Prostate gland (tissue), 2 donors: Measurements from ENCODE around the gene MARCKS. TPM values are rescaled to one million over a fixed set of nuclear protein-coding genes. Genes with fewer than 3 reads are reported as not detected.

ENCODE experiments used
- DNase-seq: peaks from one replicate; pipeline ENCODE4 v3.0.0-alpha.2; 2019; ENCODE audit warnings: low spot score
- H3K27ac ChIP-seq, 2 donors: fragments of 200-600 bp; sonication (generic); 2 replicates each; pipeline ENCODE4 v1.5.1; 2017 to 2019
- H3K27me3 ChIP-seq: fragments of 200-600 bp; sonication (generic); replicated peaks from 2 replicates; pipeline ENCODE4 v1.5.1; 2019; ENCODE audit not compliant: insufficient read depth
- H3K36me3 ChIP-seq, 2 donors: fragments of 200-600 bp; sonication (generic); 1 replicate in 1 of 2; 2 replicates in 1 of 2; pipeline versions ENCODE4 v1.5.1 to v1.8.1; 2017 to 2019
- H3K4me1 ChIP-seq: fragments of 200-600 bp; sonication (generic); replicated peaks from 2 replicates; pipeline ENCODE4 v1.5.1; 2019
- H3K4me3 ChIP-seq, 2 donors: fragments of 200-600 bp; sonication (generic); 2 replicates each; pipeline ENCODE4 v1.5.1; 2017 to 2019
- H3K9me3 ChIP-seq: fragments of 200-600 bp; sonication (generic); 2 replicates; pipeline ENCODE4 v1.5.1; 2017
- POLR2A ChIP-seq: fragments of 450-650 bp; IDR thresholded peaks from one replicate; pipeline ENCODE4 v1.6.1; 2016; ENCODE audit warnings: antibody characterized with exemption, mild to moderate bottlenecking
- POLR2AphosphoS5 ChIP-seq: sonication (generic); formaldehyde crosslinking; IDR thresholded peaks from one replicate; pipeline ENCODE4 v1.6.1; 2017; ENCODE audit warnings: antibody characterized with exemption
- WGBS: methylation state at CpG from one replicate; pipeline ENCODE4 v1.1.5; 2018; 5-methylcytosine and 5-hydroxymethylcytosine counted together
- intact Hi-C: fragments of 100-400 bp; cut with DNase I; formaldehyde crosslinking; loops from one replicate; pipeline ENCODE4 v1.14.2; 2022
- total RNA-seq, 2 donors: library from RNA; depleted of rRNA; stranded (reverse); fragments of >200 nt; gene quantifications; one replicate each; pipeline ENCODE4 v1.1.0, GENCODE V29; 2016
- TF ChIP-seq, protein P1 (sequence below), 4 experiments: fragments of 200-600 bp in 2 of 4; fragments of 450-650 bp in 2 of 4; sonication (generic) in 2 of 4; IDR thresholded peaks; 1 replicate in 3 of 4; 2 replicates in 1 of 4; pipeline ENCODE4 v1.5.1; 2016 to 2019; ENCODE audit warnings: antibody characterized with exemption in 4 of 4, mild to moderate bottlenecking in 2 of 4, moderate library complexity in 2 of 4

MARCKS gene
- total RNA-seq, 2 donors from 2014 or later: 96.2 to 190 TPM

- Histone ChIP-seq H3K27ac (no peak overlapping the region), H3K4me3 (no peak overlapping the region), H3K27me3 (no peaks in the 10 kb centered on the region), H3K9me3 (no peaks in the 10 kb centered on the region), H3K4me1 (peaks cover 4% of the 10 kb centered on the region), H3K36me3 (no peaks in the 10 kb centered on the region)
- WGBS: 46% methylated on average over 2 of the region's 2 CpGs
- TF ChIP-seq, protein P1, sequence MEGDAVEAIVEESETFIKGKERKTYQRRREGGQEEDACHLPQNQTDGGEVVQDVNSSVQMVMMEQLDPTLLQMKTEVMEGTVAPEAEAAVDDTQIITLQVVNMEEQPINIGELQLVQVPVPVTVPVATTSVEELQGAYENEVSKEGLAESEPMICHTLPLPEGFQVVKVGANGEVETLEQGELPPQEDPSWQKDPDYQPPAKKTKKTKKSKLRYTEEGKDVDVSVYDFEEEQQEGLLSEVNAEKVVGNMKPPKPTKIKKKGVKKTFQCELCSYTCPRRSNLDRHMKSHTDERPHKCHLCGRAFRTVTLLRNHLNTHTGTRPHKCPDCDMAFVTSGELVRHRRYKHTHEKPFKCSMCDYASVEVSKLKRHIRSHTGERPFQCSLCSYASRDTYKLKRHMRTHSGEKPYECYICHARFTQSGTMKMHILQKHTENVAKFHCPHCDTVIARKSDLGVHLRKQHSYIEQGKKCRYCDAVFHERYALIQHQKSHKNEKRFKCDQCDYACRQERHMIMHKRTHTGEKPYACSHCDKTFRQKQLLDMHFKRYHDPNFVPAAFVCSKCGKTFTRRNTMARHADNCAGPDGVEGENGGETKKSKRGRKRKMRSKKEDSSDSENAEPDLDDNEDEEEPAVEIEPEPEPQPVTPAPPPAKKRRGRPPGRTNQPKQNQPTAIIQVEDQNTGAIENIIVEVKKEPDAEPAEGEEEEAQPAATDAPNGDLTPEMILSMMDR (IDR thresholded peaks at IDR 0.05): no peak
- TF ChIP-seq POLR2AphosphoS5 (no peak), POLR2A (no peak)
- intact Hi-C loops: no loop called here
- no peak for DNase-seq
These were observed 37.8 kb upstream of the MARCKS start for GRCh38 chr6:113819169-113819830.

GRCh38 chr6:113820761-113821160 lies 36.4 kb upstream of the MARCKS start:
- TF ChIP-seq POLR2AphosphoS5 (no peak), POLR2A (no peak)
- TF ChIP-seq, protein P1 (IDR thresholded peaks at IDR 0.05): no peak
- 85% methylated on average over 5 of the region's 5 CpGs for WGBS
- Histone ChIP-seq H3K4me1 (peaks cover 4% of the 10 kb centered on the region), H3K27me3 (no peaks in the 10 kb centered on the region), H3K36me3 (no peaks in the 10 kb centered on the region), H3K4me3 (no peak overlapping the region), H3K9me3 (no peaks in the 10 kb centered on the region), H3K27ac (no peak overlapping the region)
- intact Hi-C loops: no loop called here
- DNase-seq: no peak

- TF ChIP-seq POLR2A: no peak
- no peak for TF ChIP-seq POLR2AphosphoS5
- TF ChIP-seq, protein P1 (IDR thresholded peaks at IDR 0.05): no peak
- intact Hi-C loops: no loop called here
- H3K27ac ChIP-seq: no peak overlapping the region
- no peak overlapping the region for H3K4me3 ChIP-seq
- H3K36me3 ChIP-seq: no peaks in the 10 kb centered on the region
- 93% methylated on average over 3 of the region's 3 CpGs for WGBS
- DNase-seq: no peak
- H3K4me1 ChIP-seq: peaks cover 4% of the 10 kb centered on the region
- no peaks in the 10 kb centered on the region for H3K27me3 ChIP-seq
- H3K9me3 ChIP-seq: no peaks in the 10 kb centered on the region
These were observed 35.7 kb upstream of the MARCKS start for GRCh38 chr6:113821445-113821844.

DNA sequence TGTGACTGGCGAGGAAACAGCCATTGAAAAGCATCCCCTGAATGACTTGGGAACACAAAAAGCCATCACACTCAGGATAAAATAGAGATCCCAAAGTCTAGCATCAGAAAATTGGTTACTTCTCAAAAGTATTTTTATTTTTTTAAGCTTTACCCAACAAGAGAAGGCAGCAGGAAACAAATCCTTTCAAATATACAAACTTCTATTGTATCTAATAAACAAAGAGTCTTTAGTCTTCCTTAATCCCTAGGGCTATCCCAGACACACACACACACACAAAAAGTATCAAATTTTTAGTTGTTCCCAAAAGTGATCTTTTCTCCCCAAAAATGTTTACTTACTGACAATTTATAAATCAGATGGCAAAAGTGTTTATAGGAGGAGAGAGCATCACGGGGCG lies 33.2 kb upstream of the MARCKS start:
- no peaks in the 10 kb centered on the region for H3K27me3 ChIP-seq
- TF ChIP-seq POLR2A (no peak), POLR2AphosphoS5 (no peak)
- intact Hi-C loops: no loop called here
- no peaks in the 10 kb centered on the region for H3K9me3 ChIP-seq
- H3K27ac ChIP-seq: no peak overlapping the region
- no peak for DNase-seq
- no peaks in the 10 kb centered on the region for H3K4me1 ChIP-seq
- no peaks in the 10 kb centered on the region for H3K36me3 ChIP-seq
- no peak overlapping the region for H3K4me3 ChIP-seq
- 79% methylated on average over 3 of the region's 3 CpGs for WGBS

DNA sequence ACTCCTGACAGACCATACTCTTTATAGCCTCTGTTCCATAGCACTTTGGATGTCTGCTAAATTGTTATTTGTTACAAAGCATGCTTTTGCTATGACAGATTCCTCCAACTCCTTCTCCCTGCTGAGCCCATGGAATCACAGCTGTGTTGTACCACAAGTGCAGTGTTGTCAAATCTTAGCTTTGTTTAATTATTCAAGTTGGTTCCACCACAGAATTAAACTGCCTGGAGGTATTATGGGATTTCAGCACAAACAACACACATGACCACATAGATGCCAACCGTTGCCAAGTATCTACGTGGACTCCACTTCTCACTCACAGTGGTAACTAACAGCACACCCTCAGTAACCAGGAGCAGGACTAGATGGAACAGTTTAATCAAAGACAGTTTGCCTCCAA lies 32.7 kb upstream of the MARCKS start:
- intact Hi-C loops: no loop called here
- no peaks in the 10 kb centered on the region for H3K27me3 ChIP-seq
- 83% methylated on average over 2 of the region's 2 CpGs for WGBS
- no peak overlapping the region for H3K27ac ChIP-seq
- no peaks in the 10 kb centered on the region for H3K9me3 ChIP-seq
- TF ChIP-seq, protein P1 (IDR thresholded peaks at IDR 0.05): no peak
- TF ChIP-seq POLR2AphosphoS5 (no peak), POLR2A (no peak)
- H3K4me3 ChIP-seq: no peak overlapping the region
- H3K36me3 ChIP-seq: no peaks in the 10 kb centered on the region
- DNase-seq: no peak
- no peaks in the 10 kb centered on the region for H3K4me1 ChIP-seq
